HG02885 (cell line): Measurements from ENCODE around the gene RAB2B.
"Not testable (repeated sequence)": the region's sequence is repeated elsewhere in the genome, so short reads cannot be mapped to it uniquely, and the experiment has no call there.

Experiments used
- ATAC-seq: cut with Tn5 transposase; IDR thresholded peaks from one replicate; pipeline ENCODE4 v1.9.1; 2021; ENCODE audit warnings: mild to moderate bottlenecking; ENCODE audit not compliant: unreplicated experiment, poor library complexity

Gene RAB2B

GRCh38 chr14:21494902-21495762 lies 18.4 kb upstream of the RAB2B start:
- ATAC-seq: no peak

GRCh38 chr14:21486640-21487087 lies 9.9 kb upstream of the RAB2B start:
- no peak for ATAC-seq

- ATAC-seq: peak; percentile 40
These were observed 235 bp downstream of the RAB2B start for GRCh38 chr14:21476523-21476924.

- no peak for ATAC-seq
These were observed 814 bp downstream of the RAB2B start for GRCh38 chr14:21475767-21476522.

GRCh38 chr14:21467616-21468015 lies 9.1 kb downstream of the RAB2B start:
- no peak for ATAC-seq

GRCh38 chr14:21455912-21456667 lies 20.7 kb downstream of the RAB2B start, which contains the start of gene CHD8:
Gene CHD8 (minus strand): TSS chr14:21456123. CDS start chr14:21431643, 24,480 bp downstream.
- ATAC-seq: peak; percentile 97

GRCh38 chr14:21455592-21455911 lies 21.2 kb downstream of the RAB2B start:
- ATAC-seq: peak; percentile 19

GRCh38 chr14:21454843-21455544 lies 21.8 kb downstream of the RAB2B start:
- no peak for ATAC-seq

GRCh38 chr14:21449899-21450216 lies 26.9 kb downstream of the RAB2B start:
- ATAC-seq: no peak

GRCh38 chr14:21442657-21443056 lies 34.1 kb downstream of the RAB2B start:
- ATAC-seq: not testable (repeated sequence)

- no peak for ATAC-seq
These were observed 35.9 kb downstream of the RAB2B start for GRCh38 chr14:21440859-21441258.

GRCh38 chr14:21437063-21437901 lies 39.5 kb downstream of the RAB2B start:
- ATAC-seq: peak; percentile 99

- no peak for ATAC-seq
These were observed 40.1 kb downstream of the RAB2B start for GRCh38 chr14:21436567-21437062.

GRCh38 chr14:21431126-21431525 lies 45.6 kb downstream of the RAB2B start:
- no peak for ATAC-seq

GRCh38 chr14:21428930-21429329 lies 47.8 kb downstream of the RAB2B start:
- ATAC-seq: no peak

GRCh38 chr14:21426692-21427091 lies 50.1 kb downstream of the RAB2B start:
- no peak for ATAC-seq

GRCh38 chr14:21419528-21419927 lies 57.2 kb downstream of the RAB2B start:
- ATAC-seq: no peak

GRCh38 chr14:21415329-21415728 lies 61.4 kb downstream of the RAB2B start:
- no peak for ATAC-seq

- peak; percentile 68 for ATAC-seq
These were observed 62.6 kb downstream of the RAB2B start for GRCh38 chr14:21414137-21414631.
